A673 (cell line): ENCODE measurements around the gene DGUOK. TPM values are rescaled to one million over a fixed set of nuclear protein-coding genes. Genes with fewer than 3 reads are reported as not detected.

ENCODE experiments used
- BruUV-seq: library from RNA; stranded (reverse); fragments of 400-500 nt; replicated peaks from 2 replicates; lab custom pipeline; 2021; lab: Mats Ljungman, UMichigan
- CTCF ChIA-PET: fragments of 300-600 bp; sonication (Branson Sonifier 250); formaldehyde crosslinking; loops from one replicate; lab custom pipeline; 2022; ENCODE audit warnings: antibody characterized with exemption; lab: Charles Lee
- POLR2A ChIA-PET: fragments of 300-600 bp; sonication (Branson Sonifier 250); formaldehyde crosslinking; loops from one replicate; lab custom pipeline; 2022; ENCODE audit warnings: antibody characterized with exemption; ENCODE audit not compliant: low non-redundant PET; lab: Charles Lee
- DNase-seq: peaks from one replicate; pipeline ENCODE4 v3.0.0-alpha.2; 2015; ENCODE audit warnings: low spot score
- H3K27ac ChIP-seq: fragments of 200-600 bp; sonication (generic); 2 replicates; pipeline ENCODE4 v1.5.1; 2016; ENCODE audit warnings: mixed run types, low read depth, mild to moderate bottlenecking, mixed read lengths, antibody characterized with exemption, low read length; ENCODE audit not compliant: poor library complexity, severe bottlenecking
- H3K27me3 ChIP-seq: fragments of 200-600 bp; sonication (generic); replicated peaks from 2 replicates; pipeline ENCODE4 v1.6.1; 2017; ENCODE audit warnings: mixed run types, low read depth, mild to moderate bottlenecking, mixed read lengths, antibody characterized with exemption, low read length; ENCODE audit not compliant: insufficient read depth, poor library complexity
- H3K36me3 ChIP-seq: fragments of 200-600 bp; sonication (generic); 2 replicates; pipeline ENCODE4 v1.6.1; 2016; ENCODE audit warnings: mixed run types, mild to moderate bottlenecking, mixed read lengths, antibody characterized with exemption, low read length; ENCODE audit not compliant: insufficient read depth, poor library complexity, severe bottlenecking
- H3K4me1 ChIP-seq: fragments of 200-600 bp; sonication (generic); 2 replicates; pipeline ENCODE4 v1.6.1; 2017; ENCODE audit warnings: mixed run types, mild to moderate bottlenecking, mixed read lengths, antibody characterized with exemption, low read length; ENCODE audit not compliant: insufficient read depth, poor library complexity, severe bottlenecking
- H3K4me3 ChIP-seq: fragments of 200-600 bp; sonication (generic); 2 replicates; pipeline ENCODE4 v1.5.1; 2016; ENCODE audit warnings: low read depth, mixed run types, mild to moderate bottlenecking, mixed read lengths, low read length; ENCODE audit not compliant: poor library complexity, severe bottlenecking
- H3K9me3 ChIP-seq: fragments of 200-600 bp; sonication (generic); 2 replicates; pipeline ENCODE4 v1.6.1; 2016; ENCODE audit warnings: mixed run types, low read depth, mild to moderate bottlenecking, mixed read lengths, antibody characterized with exemption, low read length; ENCODE audit not compliant: poor library complexity, severe bottlenecking
- CTCF ChIP-seq: fragments of 300-800, 200-600 bp; sonication (generic); conservative IDR thresholded peaks from 2 replicates; pipeline ENCODE4 v1.5.1; 2017; ENCODE audit warnings: low read depth, mild to moderate bottlenecking, antibody characterized with exemption, low read length, moderate library complexity, mixed read lengths
- EZH2 ChIP-seq: fragments of 200-600 bp; sonication (generic); IDR thresholded peaks from 2 replicates; pipeline ENCODE4 v1.6.1; 2017; ENCODE audit warnings: borderline replicate concordance, low read depth, mild to moderate bottlenecking, mixed read lengths, antibody characterized with exemption, low read length; ENCODE audit not compliant: poor library complexity, severe bottlenecking
- intact Hi-C: fragments of 100-400 bp; cut with micrococcal nuclease; formaldehyde crosslinking; loops from one replicate; pipeline ENCODE4 v1.10.0; 2022; ENCODE audit not compliant: unreplicated experiment
- total RNA-seq: library from RNA; stranded (reverse); gene quantifications from 2 replicates; pipeline ENCODE4 v1.2.3, GENCODE V29; 2021

Gene DGUOK
- total RNA-seq, 1 experiment from 2014 or later = 106 TPM

GRCh38 chr2:73970141-73970803, 43.6 kb downstream of the DGUOK start:
- BruUV-seq = no TSS peak
- Histone ChIP-seq H3K36me3 (no peaks in the 10 kb centered on the region), H3K27ac (no peak overlapping the region), H3K27me3 (no peaks in the 10 kb centered on the region), H3K4me1 (no peaks in the 10 kb centered on the region), H3K4me3 (no peak overlapping the region), H3K9me3 (no peaks in the 10 kb centered on the region)
- ChIA-PET POLR2A (no interaction called here), CTCF (no interaction called here)
- DNase-seq = no peak
- TF ChIP-seq CTCF (no peak), EZH2 (no peak)
- intact Hi-C loops = no loop called here

GRCh38 chr2:73970850-73971471, 44.3 kb downstream of the DGUOK start:
- H3K27ac ChIP-seq = no peak overlapping the region
- intact Hi-C loops = no loop called here

GRCh38 chr2:73971722-73972121, 45.0 kb downstream of the DGUOK start:
- H3K4me3 ChIP-seq = no peak overlapping the region
- no peak overlapping the region for H3K27ac ChIP-seq
- no peaks in the 10 kb centered on the region for H3K9me3 ChIP-seq
- CTCF ChIA-PET = no interaction called here
- no peaks in the 10 kb centered on the region for H3K36me3 ChIP-seq
- no peak for DNase-seq
- intact Hi-C loops = no loop called here
- POLR2A ChIA-PET = no interaction called here
- no peaks in the 10 kb centered on the region for H3K4me1 ChIP-seq
- H3K27me3 ChIP-seq = no peaks in the 10 kb centered on the region
- no TSS peak for BruUV-seq
- TF ChIP-seq EZH2 (no peak), CTCF (no peak)

More at GRCh38 chr2:73970850-73971471, 44.3 kb downstream of the DGUOK start:
- Histone ChIP-seq H3K4me1 (no peaks in the 10 kb centered on the region), H3K36me3 (no peaks in the 10 kb centered on the region), H3K9me3 (no peaks in the 10 kb centered on the region), H3K4me3 (no peak overlapping the region), H3K27me3 (no peaks in the 10 kb centered on the region)
- BruUV-seq = no TSS peak
- DNase-seq = no peak
- TF ChIP-seq EZH2 (no peak), CTCF (no peak)
- CTCF ChIA-PET = no interaction called here
- POLR2A ChIA-PET = no interaction called here
